ENCODE results near the gene PTTG1IP. TPM values are rescaled to one million over a fixed set of nuclear protein-coding genes. Genes with fewer than 3 reads are reported as not detected.

Gene PTTG1IP
- total and polyA plus RNA-seq, 2 of the 13 experiments (the other 11 are each of a cell fraction or from before 2014, with no cell fraction given), result 161 to 700 TPM

DNA sequence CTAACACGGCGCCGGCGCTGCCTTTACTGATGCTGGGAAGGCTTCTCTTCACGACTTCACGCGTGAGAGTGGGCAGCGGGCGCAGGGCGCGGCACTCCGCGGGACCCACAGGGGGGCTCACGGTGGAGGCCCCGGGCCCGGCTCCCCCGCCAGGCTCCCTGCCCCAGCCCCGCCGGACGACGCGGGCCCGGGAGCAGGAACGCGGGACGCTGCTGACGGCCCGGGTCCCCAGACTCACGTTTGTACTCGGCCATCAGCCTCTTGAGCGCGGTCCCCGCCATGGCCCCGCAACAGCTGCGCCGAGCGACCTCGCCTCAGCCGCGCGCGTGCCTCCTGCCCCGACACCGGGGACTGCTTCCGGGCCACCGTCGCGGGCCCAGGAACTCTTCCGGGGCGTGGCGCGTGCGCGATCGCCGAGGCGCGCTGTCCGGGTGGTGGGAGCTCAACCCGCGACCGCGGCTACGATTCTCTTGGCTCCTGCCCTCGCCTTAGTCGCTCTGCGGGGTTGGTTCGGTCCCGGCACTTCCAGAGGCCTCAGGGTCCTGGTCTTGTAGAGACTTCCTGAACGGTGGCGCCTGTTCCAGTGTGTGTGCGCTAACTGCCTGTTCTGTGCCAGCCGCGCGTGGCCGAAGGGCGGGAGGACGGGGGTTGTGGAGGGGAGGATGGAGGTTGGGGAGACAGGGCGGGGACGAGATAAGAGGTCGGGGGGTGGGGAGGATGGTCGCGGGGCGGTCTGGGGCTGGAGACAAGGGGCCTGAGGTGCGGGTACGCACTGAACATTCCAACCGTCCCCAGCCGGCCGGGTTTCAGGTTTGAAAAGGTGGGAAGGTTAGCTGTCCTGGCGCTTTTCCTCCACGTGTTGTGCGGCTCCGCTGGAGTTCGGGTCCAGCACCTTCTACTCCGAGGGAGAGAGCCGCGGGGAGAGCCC, 71.8 kb downstream of the PTTG1IP start, which contains the start of gene UBE2G2 (continued):
- TF ChIP-seq, protein P1, sequence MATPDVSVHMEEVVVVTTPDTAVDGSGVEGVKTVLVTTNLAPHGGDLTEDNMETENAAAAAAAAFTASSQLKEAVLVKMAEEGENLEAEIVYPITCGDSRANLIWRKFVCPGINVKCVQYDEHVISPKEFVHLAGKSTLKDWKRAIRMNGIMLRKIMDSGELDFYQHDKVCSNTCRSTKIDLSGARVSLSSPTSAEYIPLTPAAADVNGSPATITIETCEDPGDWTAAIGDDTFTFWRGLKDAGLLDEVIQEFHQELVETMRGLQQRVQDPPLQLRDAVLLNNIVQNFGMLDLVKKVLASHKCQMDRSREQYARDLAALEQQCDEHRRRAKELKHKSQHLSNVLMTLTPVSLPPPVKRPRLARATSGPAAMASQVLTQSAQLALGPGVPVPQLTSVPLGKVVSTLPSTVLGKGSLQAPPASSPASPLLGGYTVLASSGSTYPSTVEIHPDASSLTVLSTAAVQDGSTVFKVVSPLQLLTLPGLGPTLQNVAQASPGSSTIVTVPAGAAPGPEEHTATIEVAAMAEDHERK (CRISPR knock-in tag; IDR thresholded peaks at IDR 0.05; ENCODE audit: low read depth), result no peak
- TF ChIP-seq, protein P2, sequence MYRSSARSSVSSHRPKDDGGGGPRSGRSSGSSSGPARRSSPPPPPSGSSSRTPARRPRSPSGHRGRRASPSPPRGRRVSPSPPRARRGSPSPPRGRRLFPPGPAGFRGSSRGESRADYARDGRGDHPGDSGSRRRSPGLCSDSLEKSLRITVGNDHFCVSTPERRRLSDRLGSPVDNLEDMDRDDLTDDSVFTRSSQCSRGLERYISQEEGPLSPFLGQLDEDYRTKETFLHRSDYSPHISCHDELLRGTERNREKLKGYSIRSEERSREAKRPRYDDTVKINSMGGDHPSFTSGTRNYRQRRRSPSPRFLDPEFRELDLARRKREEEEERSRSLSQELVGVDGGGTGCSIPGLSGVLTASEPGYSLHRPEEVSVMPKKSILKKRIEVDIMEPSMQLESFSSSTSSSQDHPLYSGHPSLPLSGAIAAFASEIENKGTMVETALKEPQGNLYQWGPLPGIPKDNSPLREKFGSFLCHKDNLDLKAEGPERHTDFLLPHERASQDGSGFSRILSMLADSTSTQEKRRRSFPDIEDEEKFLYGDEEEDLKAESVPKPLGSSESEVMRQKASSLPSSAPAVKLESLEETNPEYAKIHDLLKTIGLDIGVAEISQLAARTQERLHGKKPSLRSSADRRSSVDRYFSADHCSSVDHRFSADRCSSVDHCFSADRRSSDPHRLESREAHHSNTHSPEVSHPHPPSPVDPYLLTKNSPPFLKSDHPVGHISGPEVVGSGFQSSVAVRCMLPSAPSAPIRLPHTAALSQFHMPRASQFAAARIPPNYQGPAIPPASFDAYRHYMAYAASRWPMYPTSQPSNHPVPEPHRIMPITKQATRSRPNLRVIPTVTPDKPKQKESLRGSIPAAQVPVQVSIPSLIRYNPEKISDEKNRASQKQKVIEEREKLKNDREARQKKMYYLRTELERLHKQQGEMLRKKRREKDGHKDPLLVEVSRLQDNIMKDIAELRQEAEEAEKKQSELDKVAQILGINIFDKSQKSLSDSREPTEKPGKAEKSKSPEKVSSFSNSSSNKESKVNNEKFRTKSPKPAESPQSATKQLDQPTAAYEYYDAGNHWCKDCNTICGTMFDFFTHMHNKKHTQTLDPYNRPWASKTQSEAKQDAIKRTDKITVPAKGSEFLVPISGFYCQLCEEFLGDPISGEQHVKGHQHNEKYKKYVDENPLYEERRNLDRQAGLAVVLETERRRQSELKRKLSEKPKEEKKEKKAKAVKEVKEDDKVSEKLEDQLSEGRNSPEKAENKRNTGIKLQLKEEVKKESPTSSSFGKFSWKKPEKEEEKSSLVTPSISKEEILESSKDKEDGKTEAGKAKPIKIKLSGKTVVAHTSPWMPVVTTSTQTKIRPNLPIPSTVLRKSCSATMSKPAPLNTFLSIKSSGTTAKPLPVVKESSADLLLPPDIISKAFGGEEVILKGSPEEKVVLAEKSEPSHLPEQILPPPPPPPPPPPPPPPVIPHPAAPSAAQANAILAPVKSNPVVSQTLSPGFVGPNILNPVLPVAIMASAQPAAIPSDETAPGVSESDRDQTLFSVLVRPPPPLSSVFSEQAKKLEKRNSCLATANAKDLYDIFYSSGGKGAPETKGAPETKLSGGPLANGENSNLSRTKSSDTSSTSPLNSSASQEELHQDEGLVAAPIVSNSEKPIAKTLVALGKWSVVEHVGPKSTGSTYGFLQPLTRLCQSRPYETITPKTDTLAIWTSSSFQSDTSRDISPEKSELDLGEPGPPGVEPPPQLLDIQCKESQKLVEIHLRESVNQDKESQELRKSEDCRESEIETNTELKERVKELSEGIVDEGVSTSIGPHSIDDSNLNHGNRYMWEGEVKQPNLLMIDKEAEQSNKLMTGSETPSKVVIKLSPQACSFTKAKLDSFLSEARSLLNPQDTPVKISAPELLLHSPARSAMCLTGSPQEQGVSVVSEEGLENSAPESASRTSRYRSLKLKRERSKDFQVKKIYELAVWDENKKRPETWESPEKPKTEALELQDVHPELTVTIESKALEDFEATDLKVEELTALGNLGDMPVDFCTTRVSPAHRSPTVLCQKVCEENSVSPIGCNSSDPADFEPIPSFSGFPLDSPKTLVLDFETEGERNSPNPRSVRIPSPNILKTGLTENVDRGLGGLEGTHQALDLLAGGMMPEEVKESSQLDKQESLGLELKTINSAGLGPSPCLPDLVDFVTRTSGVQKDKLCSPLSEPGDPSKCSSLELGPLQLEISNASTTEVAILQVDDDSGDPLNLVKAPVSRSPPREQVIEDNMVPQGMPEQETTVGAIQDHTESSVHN (CRISPR knock-in tag; IDR thresholded peaks at IDR 0.05), result no peak
- peak; percentile 100 for TF ChIP-seq GABPA (IDR thresholded peaks at IDR 0.05; ENCODE audit: low read depth, low read length)
- TF ChIP-seq GABPA (CRISPR knock-in tag; IDR thresholded peaks at IDR 0.05; ENCODE audit: low read depth), result peak; percentile 91
- 0 out of 2 replicates have a peak, but pooled peaks have one; percentile 9 for TF ChIP-seq MTF1 (CRISPR knock-in tag; IDR thresholded peaks at IDR 0.05)
- peak; percentile 32; the same call in 1 of the 2 replicates for TF ChIP-seq NRL (CRISPR knock-in tag; IDR thresholded peaks at IDR 0.05; ENCODE audit: borderline replicate concordance)
- TF ChIP-seq, protein P3, sequence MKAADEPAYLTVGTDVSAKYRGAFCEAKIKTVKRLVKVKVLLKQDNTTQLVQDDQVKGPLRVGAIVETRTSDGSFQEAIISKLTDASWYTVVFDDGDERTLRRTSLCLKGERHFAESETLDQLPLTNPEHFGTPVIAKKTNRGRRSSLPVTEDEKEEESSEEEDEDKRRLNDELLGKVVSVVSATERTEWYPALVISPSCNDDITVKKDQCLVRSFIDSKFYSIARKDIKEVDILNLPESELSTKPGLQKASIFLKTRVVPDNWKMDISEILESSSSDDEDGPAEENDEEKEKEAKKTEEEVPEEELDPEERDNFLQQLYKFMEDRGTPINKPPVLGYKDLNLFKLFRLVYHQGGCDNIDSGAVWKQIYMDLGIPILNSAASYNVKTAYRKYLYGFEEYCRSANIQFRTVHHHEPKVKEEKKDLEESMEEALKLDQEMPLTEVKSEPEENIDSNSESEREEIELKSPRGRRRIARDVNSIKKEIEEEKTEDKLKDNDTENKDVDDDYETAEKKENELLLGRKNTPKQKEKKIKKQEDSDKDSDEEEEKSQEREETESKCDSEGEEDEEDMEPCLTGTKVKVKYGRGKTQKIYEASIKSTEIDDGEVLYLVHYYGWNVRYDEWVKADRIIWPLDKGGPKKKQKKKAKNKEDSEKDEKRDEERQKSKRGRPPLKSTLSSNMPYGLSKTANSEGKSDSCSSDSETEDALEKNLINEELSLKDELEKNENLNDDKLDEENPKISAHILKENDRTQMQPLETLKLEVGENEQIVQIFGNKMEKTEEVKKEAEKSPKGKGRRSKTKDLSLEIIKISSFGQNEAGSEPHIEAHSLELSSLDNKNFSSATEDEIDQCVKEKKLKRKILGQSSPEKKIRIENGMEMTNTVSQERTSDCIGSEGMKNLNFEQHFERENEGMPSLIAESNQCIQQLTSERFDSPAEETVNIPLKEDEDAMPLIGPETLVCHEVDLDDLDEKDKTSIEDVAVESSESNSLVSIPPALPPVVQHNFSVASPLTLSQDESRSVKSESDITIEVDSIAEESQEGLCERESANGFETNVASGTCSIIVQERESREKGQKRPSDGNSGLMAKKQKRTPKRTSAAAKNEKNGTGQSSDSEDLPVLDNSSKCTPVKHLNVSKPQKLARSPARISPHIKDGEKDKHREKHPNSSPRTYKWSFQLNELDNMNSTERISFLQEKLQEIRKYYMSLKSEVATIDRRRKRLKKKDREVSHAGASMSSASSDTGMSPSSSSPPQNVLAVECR (CRISPR knock-in tag; IDR thresholded peaks at IDR 0.05; ENCODE audit: borderline replicate concordance), result peak; percentile 92
- no peak; the same call in 1 of the 2 replicates for TF ChIP-seq PRMT3 (CRISPR knock-in tag; IDR thresholded peaks at IDR 0.05; ENCODE audit: borderline replicate concordance, low read depth)
- peak; percentile 33; the same call in 1 of the 2 replicates for TF ChIP-seq TARDBP (CRISPR knock-in tag; IDR thresholded peaks at IDR 0.05)
- peak; percentile 88; the same call in 1 of the 2 replicates for TF ChIP-seq ZNF616 (CRISPR knock-in tag; IDR thresholded peaks at IDR 0.05; ENCODE audit: low read depth)
- TF ChIP-seq, protein P4, sequence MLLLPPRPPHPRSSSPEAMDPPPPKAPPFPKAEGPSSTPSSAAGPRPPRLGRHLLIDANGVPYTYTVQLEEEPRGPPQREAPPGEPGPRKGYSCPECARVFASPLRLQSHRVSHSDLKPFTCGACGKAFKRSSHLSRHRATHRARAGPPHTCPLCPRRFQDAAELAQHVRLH (CRISPR knock-in tag; IDR thresholded peaks at IDR 0.05; ENCODE audit: borderline replicate concordance, low read depth), result no peak
- TF ChIP-seq, protein P5, sequence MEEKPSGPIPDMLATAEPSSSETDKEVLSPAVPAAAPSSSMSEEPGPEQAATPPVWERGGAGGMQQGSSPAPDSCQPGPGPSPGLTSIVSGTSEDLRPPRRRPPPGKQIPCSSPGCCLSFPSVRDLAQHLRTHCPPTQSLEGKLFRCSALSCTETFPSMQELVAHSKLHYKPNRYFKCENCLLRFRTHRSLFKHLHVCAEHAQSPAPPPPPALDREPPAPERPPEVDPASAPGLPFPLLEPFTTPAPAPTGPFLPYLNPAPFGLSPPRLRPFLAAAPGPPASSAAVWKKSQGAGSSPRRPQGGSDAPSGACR (CRISPR knock-in tag; IDR thresholded peaks at IDR 0.05), result no peak

All from HepG2 (cell line).